OCI-LY7 (cell line): ENCODE data around the gene NCBP2.

Experiments
- CTCF ChIP-seq: fragments of 200-600 bp; sonication (generic); conservative IDR thresholded peaks from 2 replicates; pipeline ENCODE4 v1.5.1; 2014; ENCODE audit warnings: mild to moderate bottlenecking, antibody characterized with exemption, low read length, moderate library complexity, mixed read lengths
- EZH2phosphoT487 ChIP-seq: fragments of 200-600 bp; sonication (generic); IDR thresholded peaks from 2 replicates; pipeline ENCODE4 v1.6.1; 2018; ENCODE audit warnings: low read depth, borderline replicate concordance, mild to moderate bottlenecking, mixed run types, antibody characterized with exemption, low read length, moderate library complexity, mixed read lengths

DNA sequence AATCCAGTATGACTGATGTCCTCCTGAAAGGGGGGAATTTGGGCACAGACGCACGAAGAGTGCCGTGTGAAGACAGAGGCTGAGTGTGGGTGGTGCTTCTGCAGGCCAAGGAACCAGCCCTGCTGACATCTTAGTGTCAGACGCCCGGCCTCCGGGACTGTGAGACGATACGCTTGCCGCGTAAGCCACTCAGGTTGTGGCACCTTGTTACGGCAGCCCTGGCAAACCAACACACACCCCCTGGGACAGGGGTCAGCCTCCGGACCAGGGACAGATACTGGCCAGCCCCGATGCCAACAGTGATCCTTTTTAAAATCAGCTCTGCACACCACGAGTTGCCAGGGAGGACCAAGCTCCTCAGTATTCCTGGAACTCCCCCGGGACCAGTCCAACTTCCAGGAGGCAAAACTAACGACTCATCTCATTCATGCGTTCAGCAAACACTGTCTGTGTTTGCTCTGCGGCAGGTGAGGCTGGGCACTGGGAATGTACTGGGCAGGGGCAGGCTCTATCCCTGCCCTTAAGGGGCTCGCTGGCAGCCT lies 47.5 kb upstream of the NCBP2 start:
- TF ChIP-seq CTCF (no peak), EZH2phosphoT487 (no peak)
